Gastrocnemius medialis (tissue), 4 donors: ENCODE measurements around the gene ZSCAN10. TPM values are rescaled to one million over a fixed set of nuclear protein-coding genes. Genes with fewer than 3 reads are reported as not detected.
"Not testable (repeated sequence)": the region's sequence is repeated elsewhere in the genome, so short reads cannot be mapped to it uniquely, and the experiment has no call there.

Source experiments
- ATAC-seq, 2 donors: fragments of 150-250 bp; one replicate each; pipeline ENCODE4 v1.9.1; 2016
- DNase-seq, 2 donors: peaks; one replicate each; pipeline ENCODE4 v3.0.0-alpha.2; 2019
- H3K27ac ChIP-seq, 4 donors: fragments of 200-600 bp; sonication (generic); 1 replicate in 1 of 4; 2 replicates in 3 of 4; pipeline ENCODE4 v1.5.1; 2016 to 2018; ENCODE audit warnings: mild to moderate bottlenecking in 2 of 4, moderate library complexity in 1 of 4
- H3K27me3 ChIP-seq, 3 donors: fragments of 200-600 bp; sonication (generic) in 2 of 3; 1 replicate in 1 of 3; 2 replicates in 2 of 3; pipeline versions ENCODE4 v1.5.1 to v1.6.0; 2016 to 2019; ENCODE audit warnings: mild to moderate bottlenecking in 1 of 3, moderate library complexity in 1 of 3
- H3K36me3 ChIP-seq, 2 donors: fragments of 200-600 bp; sonication (generic) in 1 of 2; one replicate each; pipeline ENCODE4 v1.5.1; 2017 to 2018
- H3K4me1 ChIP-seq, 2 donors: fragments of 200-600 bp; sonication (generic) in 1 of 2; one replicate each; pipeline ENCODE4 v1.5.1; 2016 to 2017; ENCODE audit warnings: mild to moderate bottlenecking in 2 of 2
- H3K4me3 ChIP-seq, 4 donors: fragments of 200-600 bp; sonication (generic) in 3 of 4; 1 replicate in 1 of 4; 2 replicates in 3 of 4; pipeline ENCODE4 v1.5.1; 2016 to 2019; ENCODE audit warnings: mild to moderate bottlenecking in 2 of 4
- H3K9me3 ChIP-seq, 3 donors: fragments of 200-600 bp; sonication (generic) in 2 of 3; 1 replicate in 1 of 3; 2 replicates in 2 of 3; pipeline ENCODE4 v1.5.1; 2016 to 2019
- CTCF ChIP-seq, 5 experiments: fragments of 450-650 bp in 3 of 5; fragments of 200-600 bp in 2 of 5; sonication (generic) in 2 of 5; IDR thresholded peaks in 4 of 5; conservative IDR thresholded peaks in 1 of 5; 1 replicate in 4 of 5; 2 replicates in 1 of 5; pipeline ENCODE4 v1.5.1; 2016 to 2019; ENCODE audit warnings: antibody characterized with exemption in 5 of 5, mild to moderate bottlenecking in 3 of 5, moderate library complexity in 3 of 5
- POLR2A ChIP-seq, 2 donors: fragments of 450-650 bp; IDR thresholded peaks; one replicate each; pipeline ENCODE4 v1.6.1; 2017; ENCODE audit warnings: antibody characterized with exemption in 2 of 2, mild to moderate bottlenecking in 2 of 2, moderate library complexity in 2 of 2
- in situ Hi-C, 4 donors: fragments of 200-750 bp; cut with MboI; loops; one replicate each; pipeline versions ENCODE4 v1.15.0 to v1.8.0; 2017; ENCODE audit warnings: low sequenced_read_pairs in 4 of 4
- intact Hi-C: fragments of 100-400 bp; cut with DNase I; formaldehyde crosslinking; loops from one replicate; pipeline ENCODE4 v1.15.1; 2023; ENCODE audit warnings: low total_unique reads
- total RNA-seq, 4 donors: library from RNA; depleted of rRNA; stranded (reverse); fragments of >200 nt; gene quantifications; one replicate each; pipeline versions ENCODE4 v1.1.0 to v1.2.3, GENCODE V29; 2016

The ZSCAN10 gene
- total RNA-seq, 4 donors from 2014 or later: not detected

- in situ Hi-C loops: no loop called here
- Histone ChIP-seq H3K4me1 (peaks cover 0 to 4% of the 10 kb centered on the region in 2 donors), H3K27me3 (no peaks in the 10 kb centered on the region), H3K9me3 (no peaks in the 10 kb centered on the region), H3K36me3 (no peaks in the 10 kb centered on the region), H3K27ac (no peak overlapping the region), H3K4me3 (no peak overlapping the region)
- intact Hi-C loops: no loop called here
- ATAC-seq: no peak
- DNase-seq: no peak
- no peak for TF ChIP-seq POLR2A (IDR thresholded peaks at IDR 0.05)
- TF ChIP-seq CTCF (IDR thresholded peaks at IDR 0.05 in 4 of 5, conservative IDR thresholded peaks at IDR 0.05 in 1 of 5): no peak
Observed at GRCh38 chr16:3084491-3084890, 14.6 kb downstream of the ZSCAN10 start.

GRCh38 chr16:3083408-3083807, 15.7 kb downstream of the ZSCAN10 start:
- DNase-seq, H3K9me3 ChIP-seq, H3K27me3 ChIP-seq, intact Hi-C loops, H3K27ac ChIP-seq, H3K4me1 ChIP-seq, ATAC-seq, H3K4me3 ChIP-seq, H3K36me3 ChIP-seq, in situ Hi-C loops: not testable (repeated sequence)

- H3K4me3 ChIP-seq, H3K9me3 ChIP-seq, DNase-seq, ATAC-seq, H3K27ac ChIP-seq, H3K27me3 ChIP-seq, H3K4me1 ChIP-seq, H3K36me3 ChIP-seq, in situ Hi-C loops, intact Hi-C loops: not testable (repeated sequence)
Observed at GRCh38 chr16:3081957-3082356, 17.1 kb downstream of the ZSCAN10 start.

- no peak for ATAC-seq
- H3K36me3 ChIP-seq: no peaks in the 10 kb centered on the region
- H3K4me1 ChIP-seq: no peaks in the 10 kb centered on the region
- H3K4me3 ChIP-seq: no peak overlapping the region
- H3K27me3 ChIP-seq: no peaks in the 10 kb centered on the region
- H3K27ac ChIP-seq: no peak overlapping the region
- no peak for TF ChIP-seq CTCF (IDR thresholded peaks at IDR 0.05 in 4 of 5, conservative IDR thresholded peaks at IDR 0.05 in 1 of 5)
- TF ChIP-seq POLR2A (IDR thresholded peaks at IDR 0.05): no peak
- no peak for DNase-seq
- H3K9me3 ChIP-seq: no peaks in the 10 kb centered on the region
- in situ Hi-C loops: no loop called here
- intact Hi-C loops: no loop called here
Observed at GRCh38 chr16:3080024-3080423, 19.1 kb downstream of the ZSCAN10 start.

- ATAC-seq (no peak), DNase-seq (no peak)
- no peaks in the 10 kb centered on the region for H3K9me3 ChIP-seq
- TF ChIP-seq POLR2A (IDR thresholded peaks at IDR 0.05) (no peak), CTCF (IDR thresholded peaks at IDR 0.05 in 4 of 5, conservative IDR thresholded peaks at IDR 0.05 in 1 of 5) (no peak)
- no peak overlapping the region for H3K4me3 ChIP-seq
- no peaks in the 10 kb centered on the region for H3K4me1 ChIP-seq
- intact Hi-C loops: no loop called here
- no peaks in the 10 kb centered on the region for H3K27me3 ChIP-seq
- no peaks in the 10 kb centered on the region for H3K36me3 ChIP-seq
- H3K27ac ChIP-seq: no peak overlapping the region
- in situ Hi-C loops: no loop called here
Observed at GRCh38 chr16:3076577-3076976, 22.5 kb downstream of the ZSCAN10 start.

- in situ Hi-C loops, DNase-seq, H3K4me1 ChIP-seq, H3K27ac ChIP-seq, ATAC-seq, H3K9me3 ChIP-seq, H3K27me3 ChIP-seq, H3K4me3 ChIP-seq, intact Hi-C loops, H3K36me3 ChIP-seq: not testable (repeated sequence)
Observed at GRCh38 chr16:3075946-3076345, 23.1 kb downstream of the ZSCAN10 start.
